Mucosa of rectum (tissue), 2 donors: Measurements from ENCODE around the gene DCLRE1B.

Experiments
- H3K27ac ChIP-seq, 2 donors: one replicate each; pipeline ENCODE4 v1.7.0; 2013; ENCODE audit warnings: inconsistent platforms in 2 of 2, low read depth in 2 of 2, low read length in 2 of 2
- H3K27me3 ChIP-seq, 2 donors: one replicate each; pipeline ENCODE4 v1.7.0; 2013; ENCODE audit warnings: low read length in 2 of 2; ENCODE audit not compliant: control insufficient read depth in 2 of 2, insufficient read depth in 2 of 2
- H3K36me3 ChIP-seq, 2 donors: one replicate each; pipeline ENCODE4 v1.7.0; 2013; ENCODE audit warnings: low read length in 2 of 2; ENCODE audit not compliant: control insufficient read depth in 2 of 2, insufficient read depth in 2 of 2
- H3K4me1 ChIP-seq, 2 donors: one replicate each; pipeline ENCODE4 v1.7.0; 2013; ENCODE audit warnings: low read length in 2 of 2, mild to moderate bottlenecking in 1 of 2; ENCODE audit not compliant: control insufficient read depth in 2 of 2, insufficient read depth in 2 of 2
- H3K4me3 ChIP-seq, 2 donors: one replicate each; pipeline ENCODE4 v1.7.0; 2013; ENCODE audit warnings: low read length in 2 of 2
- H3K9ac ChIP-seq, 2 donors: one replicate each; pipeline ENCODE4 v1.7.0; 2013; ENCODE audit warnings: low read length in 2 of 2, low read depth in 1 of 2, mild to moderate bottlenecking in 1 of 2
- H3K9me3 ChIP-seq, 2 donors: one replicate each; pipeline ENCODE4 v1.7.0; 2013; ENCODE audit warnings: low read length in 2 of 2; ENCODE audit not compliant: control insufficient read depth in 2 of 2
- donor health status: healthy.
- donor health status: Normal muscosa, but diverticular disease.

DCLRE1B gene

GRCh38 chr1:113886417-113887401 lies 18.4 kb upstream of the DCLRE1B start:
- Histone ChIP-seq H3K4me1 (peaks cover 3 to 19% of the 10 kb centered on the region in 2 donors), H3K4me3 (peak overlapping the region; percentile 70 to 79), H3K36me3 (peaks cover 0 to 5% of the 10 kb centered on the region in 2 donors), H3K9me3 (no peaks in the 10 kb centered on the region), H3K27ac (peak overlapping the region; percentile 88 to 91), H3K9ac (peak overlapping the region; percentile 66 to 86), H3K27me3 (no peaks in the 10 kb centered on the region)

GRCh38 chr1:113887402-113888175 lies 17.5 kb upstream of the DCLRE1B start, which contains the start of gene BCL2L15:
TSS of gene BCL2L15 (minus strand) at chr1:113887581. CDS start at chr1:113887375, 206 bp downstream.
- no peaks in the 10 kb centered on the region for H3K9me3 ChIP-seq
- H3K27ac ChIP-seq = peak within 1 kb of the TSS; percentile 88 to 91
- peak within 1 kb of the TSS; percentile 70 to 79 for H3K4me3 ChIP-seq
- H3K9ac ChIP-seq = peak within 1 kb of the TSS; percentile 66 to 86
- H3K4me1 ChIP-seq = peaks cover 6 to 24% of the 10 kb centered on the region in 2 donors
- peaks cover 0 to 3% of the 10 kb centered on the region in 2 donors for H3K36me3 ChIP-seq
- no peaks in the 10 kb centered on the region for H3K27me3 ChIP-seq

- Histone ChIP-seq H3K27ac (no peak overlapping the region), H3K4me3 (no peak overlapping the region), H3K4me1 (peaks cover 6 to 20% of the 10 kb centered on the region in 2 donors), H3K9ac (no peak overlapping the region), H3K36me3 (peaks cover 10 to 15% of the 10 kb centered on the region in 2 donors), H3K27me3 (no peaks in the 10 kb centered on the region), H3K9me3 (no peaks in the 10 kb centered on the region)
These were observed 14.3 kb upstream of the DCLRE1B start for GRCh38 chr1:113890816-113891215.

- Histone ChIP-seq H3K27ac (no peak overlapping the region), H3K27me3 (no peaks in the 10 kb centered on the region), H3K9ac (no peak overlapping the region), H3K9me3 (no peaks in the 10 kb centered on the region), H3K4me1 (peaks cover 6 to 16% of the 10 kb centered on the region in 2 donors), H3K36me3 (peaks cover 16 to 23% of the 10 kb centered on the region in 2 donors), H3K4me3 (no peak overlapping the region)
These were observed 13.4 kb upstream of the DCLRE1B start for GRCh38 chr1:113891631-113892220.

GRCh38 chr1:113893267-113893666 lies 11.9 kb upstream of the DCLRE1B start:
- no peaks in the 10 kb centered on the region for H3K27me3 ChIP-seq
- no peak overlapping the region for H3K27ac ChIP-seq
- no peaks in the 10 kb centered on the region for H3K9me3 ChIP-seq
- peaks cover 19 to 34% of the 10 kb centered on the region in 2 donors for H3K36me3 ChIP-seq
- H3K9ac ChIP-seq = no peak overlapping the region
- H3K4me3 ChIP-seq = no peak overlapping the region
- peaks cover 6 to 10% of the 10 kb centered on the region in 2 donors for H3K4me1 ChIP-seq

GRCh38 chr1:113895098-113895497 lies 10.0 kb upstream of the DCLRE1B start:
- no peak overlapping the region for H3K27ac ChIP-seq
- no peak overlapping the region for H3K4me3 ChIP-seq
- H3K9me3 ChIP-seq = no peaks in the 10 kb centered on the region
- peaks cover 33 to 51% of the 10 kb centered on the region in 2 donors for H3K36me3 ChIP-seq
- H3K4me1 ChIP-seq = peaks cover 6% of the 10 kb centered on the region in 2 donors
- no peaks in the 10 kb centered on the region for H3K27me3 ChIP-seq
- H3K9ac ChIP-seq = no peak overlapping the region

GRCh38 chr1:113895961-113896360 lies 9.2 kb upstream of the DCLRE1B start:
- no peaks in the 10 kb centered on the region for H3K9me3 ChIP-seq
- no peak overlapping the region for H3K9ac ChIP-seq
- H3K4me1 ChIP-seq = peaks cover 6% of the 10 kb centered on the region in 2 donors
- no peak overlapping the region for H3K4me3 ChIP-seq
- no peaks in the 10 kb centered on the region for H3K27me3 ChIP-seq
- peaks cover 35 to 56% of the 10 kb centered on the region in 2 donors for H3K36me3 ChIP-seq
- H3K27ac ChIP-seq = no peak overlapping the region

- Histone ChIP-seq H3K4me1 (peaks cover 16 to 18% of the 10 kb centered on the region in 2 donors), H3K36me3 (peaks cover 35 to 63% of the 10 kb centered on the region in 2 donors), H3K27me3 (no peaks in the 10 kb centered on the region)
These were observed 6.8 kb upstream of the DCLRE1B start for GRCh38 chr1:113898241-113898814.

GRCh38 chr1:113899111-113899510 lies 6.0 kb upstream of the DCLRE1B start:
- no peak overlapping the region for H3K27ac ChIP-seq

More at GRCh38 chr1:113898241-113898814, 6.8 kb upstream of the DCLRE1B start:
- Histone ChIP-seq H3K4me3 (no peak overlapping the region), H3K27ac (no peak overlapping the region), H3K9me3 (no peaks in the 10 kb centered on the region), H3K9ac (no peak overlapping the region)

More at GRCh38 chr1:113899111-113899510, 6.0 kb upstream of the DCLRE1B start:
- no peaks in the 10 kb centered on the region for H3K9me3 ChIP-seq
- no peak overlapping the region for H3K9ac ChIP-seq
- no peak overlapping the region for H3K4me3 ChIP-seq
- H3K36me3 ChIP-seq = peaks cover 35 to 63% of the 10 kb centered on the region in 2 donors
- peaks cover 24 to 25% of the 10 kb centered on the region in 2 donors for H3K4me1 ChIP-seq
- no peaks in the 10 kb centered on the region for H3K27me3 ChIP-seq
